CD4-positive, alpha-beta memory T cell (primary cell): Measurements from ENCODE around the gene RAD51D. TPM values are rescaled to one million over a fixed set of nuclear protein-coding genes. Genes with fewer than 3 reads are reported as not detected.
"Not testable (repeated sequence)": the region's sequence is repeated elsewhere in the genome, so short reads cannot be mapped to it uniquely, and the experiment has no call there.

Experiments used
- CTCF ChIA-PET: fragments of 350-600 bp; sonication (Branson Sonifier 250); formaldehyde crosslinking; loops from one replicate; lab custom pipeline; 2021; ENCODE audit warnings: inconsistent platforms; ENCODE audit not compliant: partially characterized antibody; lab: Charles Lee
- POLR2A ChIA-PET: fragments of 350-600 bp; sonication (Branson Sonifier 250); formaldehyde crosslinking; loops from one replicate; lab custom pipeline; 2021; ENCODE audit not compliant: partially characterized antibody; lab: Charles Lee
- DNase-seq, 5 donors: peaks; one replicate each; pipeline versions ENCODE4 v3.0.0 to v3.0.0-alpha.2; 2020 to 2022; ENCODE audit warnings: mixed read lengths in 1 of 5
- H3K27ac ChIP-seq: one replicate; pipeline ENCODE4 v1.7.0; 2013; ENCODE audit warnings: low read depth, low read length
- H3K27me3 ChIP-seq: 2 replicates; pipeline ENCODE4 v1.7.0; 2013; ENCODE audit warnings: mild to moderate bottlenecking, low read length, moderate library complexity; ENCODE audit not compliant: insufficient read depth
- H3K36me3 ChIP-seq: 2 replicates; pipeline ENCODE4 v1.7.0; 2013; ENCODE audit warnings: mild to moderate bottlenecking, low read length, moderate library complexity; ENCODE audit not compliant: insufficient read depth
- H3K4me1 ChIP-seq: 2 replicates; pipeline ENCODE4 v1.7.0; 2013; ENCODE audit warnings: mild to moderate bottlenecking, low read length, moderate library complexity; ENCODE audit not compliant: insufficient read depth
- H3K4me3 ChIP-seq, 2 donors: one replicate each; pipeline ENCODE4 v1.7.0; 2013; ENCODE audit warnings: low read length in 2 of 2, mild to moderate bottlenecking in 1 of 2
- H3K9me3 ChIP-seq, 2 donors: one replicate each; pipeline ENCODE4 v1.7.0; 2013; ENCODE audit warnings: low read length in 2 of 2, control low read depth in 1 of 2; ENCODE audit not compliant: control insufficient read depth in 1 of 2
- H3K27ac Mint-ChIP-seq, 7 donors: one replicate each; pipeline ENCODE4 v1.8.0; 2020 to 2021; ENCODE audit warnings: mixed read lengths in 7 of 7, mild to moderate bottlenecking in 6 of 7, inconsistent platforms in 3 of 7, moderate library complexity in 3 of 7
- H3K27me3 Mint-ChIP-seq, 2 donors: one replicate each; pipeline ENCODE4 v1.8.0; 2020 to 2021; ENCODE audit warnings: mixed read lengths in 2 of 2
- H3K36me3 Mint-ChIP-seq, 2 donors: one replicate each; pipeline ENCODE4 v1.8.0; 2020 to 2021; ENCODE audit warnings: mixed read lengths in 2 of 2, inconsistent platforms in 1 of 2, mild to moderate bottlenecking in 1 of 2
- H3K4me1 Mint-ChIP-seq, 4 donors: one replicate each; pipeline ENCODE4 v1.8.0; 2020 to 2021; ENCODE audit warnings: mixed read lengths in 4 of 4, mild to moderate bottlenecking in 1 of 4
- H3K4me3 Mint-ChIP-seq, 8 donors: one replicate each; pipeline ENCODE4 v1.8.0; 2020 to 2021; ENCODE audit warnings: mixed read lengths in 8 of 8, mild to moderate bottlenecking in 7 of 8, moderate library complexity in 6 of 8, inconsistent platforms in 3 of 8
- H3K9me3 Mint-ChIP-seq, 8 donors: one replicate each; pipeline ENCODE4 v1.8.0; 2020 to 2021; ENCODE audit warnings: mixed read lengths in 8 of 8, mild to moderate bottlenecking in 5 of 8, inconsistent platforms in 3 of 8, moderate library complexity in 1 of 8
- intact Hi-C: fragments of 100-400 bp; cut with micrococcal nuclease; formaldehyde crosslinking; loops from one replicate; pipeline ENCODE4 v1.15.1; 2023
- polyA plus RNA-seq, 2 donors: library from polyadenylated mRNA; unstranded; fragments of 300-500 nt; fragmentation: Illumina TruSeq; gene quantifications; one replicate each; pipeline ENCODE4 v1.2.3, GENCODE V29; 2021
- total RNA-seq, 2 experiments: library from RNA; stranded (reverse); gene quantifications; one replicate each; pipeline ENCODE4 v1.2.3, GENCODE V29; 2021

The RAD51D gene
- total and polyA plus RNA-seq, 4 experiments from 2014 or later, result 6.1 to 29.2 (median 16.7) TPM

- peak overlapping the region; percentile 74 to 87 (median 86) for H3K4me3 Mint-ChIP-seq
- Histone ChIP-seq H3K36me3 (no peaks in the 10 kb centered on the region), H3K27ac (peak overlapping the region; percentile 68), H3K4me3 (peak overlapping the region; percentile 26 to 35), H3K4me1 (peaks cover 91% of the 10 kb centered on the region), H3K27me3 (no peaks in the 10 kb centered on the region), H3K9me3 (no peaks in the 10 kb centered on the region)
- H3K36me3 Mint-ChIP-seq, result peaks cover under 1 to 3% of the 10 kb centered on the region in 2 donors
- H3K27ac Mint-ChIP-seq, result peak overlapping the region; percentile 83 to 96 (median 92)
- ChIA-PET POLR2A (interaction anchor here (1.0 to 12.1 kb wide), 11 partner anchors 8 to 491 kb away, joined by 3 to 179 read pairs (median 5); partner anchors contain the start of gene RFFL), CTCF (interaction anchor here (0.5 to 5.2 kb wide), 8 partner anchors 9 to 758 kb away, joined by 3 to 45 read pairs (median 6); partner anchors contain the start of gene RFFL)
- intact Hi-C loops, result loop anchor here (1.0 to 2.0 kb wide), 3 partner anchors 17 to 43 kb away; partner anchors contain the start of gene RFFL
- H3K9me3 Mint-ChIP-seq, result no peaks in the 10 kb centered on the region
- no peak for DNase-seq
- H3K4me1 Mint-ChIP-seq, result peaks cover 50 to 81% (median 65%) of the 10 kb centered on the region in 4 donors
- no peaks in the 10 kb centered on the region for H3K27me3 Mint-ChIP-seq
Measured at GRCh38 chr17:35046245-35046644, 73.4 kb downstream of the RAD51D start.

DNA sequence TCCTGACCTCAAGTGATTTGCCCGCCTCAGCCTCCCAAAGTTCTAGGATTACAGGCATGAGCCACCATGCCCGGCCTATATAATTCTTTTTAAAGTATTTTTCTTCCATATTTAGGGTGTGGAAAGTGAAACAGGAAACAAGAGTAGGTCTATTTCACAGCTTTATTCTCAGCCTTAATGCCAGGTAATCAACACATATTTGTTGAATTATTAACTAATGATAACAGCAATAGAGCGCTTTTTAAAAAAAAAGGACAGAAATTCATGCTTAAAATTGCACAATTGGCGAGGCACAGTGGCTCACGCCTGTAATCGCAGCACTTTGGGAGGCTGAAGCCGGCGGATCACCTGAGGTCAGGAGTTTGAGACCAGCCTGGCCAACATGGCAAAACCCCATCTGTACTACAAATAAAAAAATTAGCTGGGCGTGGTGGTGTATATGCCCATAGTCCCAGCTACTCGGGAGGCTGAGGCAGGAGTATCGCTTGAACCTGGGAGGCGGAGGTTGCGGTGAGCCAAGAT, 74.1 kb downstream of the RAD51D start:
- Histone ChIP-seq H3K27ac (peak overlapping the region; percentile 68), H3K4me1 (peaks cover 85% of the 10 kb centered on the region)
- ChIA-PET CTCF (interaction anchor here (3.9 to 5.2 kb wide), 2 partner anchors 18 to 23 kb away, joined by 20 to 45 read pairs; partner anchors contain the start of gene RFFL), POLR2A (interaction anchor here (1.3 to 12.1 kb wide), 8 partner anchors 8 to 491 kb away, joined by 4 to 179 read pairs (median 14); partner anchors contain the start of gene RFFL)
- H3K27me3 ChIP-seq, H3K27me3 Mint-ChIP-seq, H3K36me3 Mint-ChIP-seq, DNase-seq, H3K9me3 ChIP-seq, intact Hi-C loops, H3K9me3 Mint-ChIP-seq, H3K36me3 ChIP-seq, H3K4me3 ChIP-seq: not testable (repeated sequence)
- Mint-ChIP-seq H3K4me3 (peak overlapping the region; percentile 74 to 87 (median 86)), H3K27ac (peak overlapping the region; percentile 83 to 96 (median 92)), H3K4me1 (peaks cover 49 to 79% (median 64%) of the 10 kb centered on the region in 4 donors)

DNA sequence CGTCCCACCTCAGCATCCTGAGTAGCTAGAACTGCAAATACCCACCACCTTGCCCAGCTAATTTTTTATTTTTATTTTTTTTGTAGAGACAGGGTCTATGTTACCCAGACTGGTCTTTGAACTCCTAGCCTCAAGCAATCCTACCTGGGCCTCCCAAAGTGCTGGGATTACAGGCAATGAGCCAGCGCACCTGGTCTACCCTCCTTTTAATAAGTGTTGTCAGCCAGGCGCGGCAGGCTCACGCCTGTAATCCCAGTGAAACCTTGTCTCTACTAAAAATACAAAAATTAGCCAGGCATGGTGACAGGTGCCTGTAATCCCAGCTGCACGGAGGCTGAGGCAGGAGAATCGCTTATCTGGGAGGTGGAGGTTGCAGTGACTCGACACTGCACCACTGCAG, 75.5 kb downstream of the RAD51D start:
- ChIA-PET CTCF (interaction anchor here (0.7 to 5.2 kb wide), 4 partner anchors 20 to 46 kb away, joined by 4 to 45 read pairs (median 12); partner anchors contain the start of gene RFFL), POLR2A (interaction anchor here (0.6 to 12.1 kb wide), 4 partner anchors 18 to 82 kb away, joined by 3 to 179 read pairs (median 56); partner anchors contain the start of gene RFFL)
- Histone ChIP-seq H3K27ac (peak overlapping the region; percentile 68), H3K36me3 (no peaks in the 10 kb centered on the region), H3K4me3 (no peak overlapping the region), H3K4me1 (peaks cover 71% of the 10 kb centered on the region), H3K9me3 (no peaks in the 10 kb centered on the region), H3K27me3 (no peaks in the 10 kb centered on the region)
- Mint-ChIP-seq H3K9me3 (no peaks in the 10 kb centered on the region), H3K27me3 (no peaks in the 10 kb centered on the region), H3K4me3 (peak overlapping the region in 6 of 8 donors; percentile 17 to 75 (median 61)), H3K4me1 (peaks cover 47 to 78% (median 60%) of the 10 kb centered on the region in 4 donors), H3K27ac (peak overlapping the region; percentile 83 to 96 (median 93)), H3K36me3 (peaks cover 3 to 13% of the 10 kb centered on the region in 2 donors)
- intact Hi-C loops, result no loop called here
- no peak for DNase-seq

Other genes starting within 250 kb of the RAD51D start
- 1 to 10 TPM; 2.0 to 2.1 TPM for gene CCT6B, start 158.4 kb downstream of the RAD51D start, total RNA-seq
- 1 to 10 TPM in 1 of 2 donors, under 1 TPM in 1; 0.61 to 1.6 TPM for gene CCT6B, start 158.4 kb downstream of the RAD51D start, polyA plus RNA-seq
- gene ZNF830, start 158.3 kb downstream of the RAD51D start, total RNA-seq, result 10 to 100 TPM; 41.0 to 44.0 TPM
- gene ZNF830, start 158.3 kb downstream of the RAD51D start, polyA plus RNA-seq, result 10 to 100 TPM; 16.7 to 24.3 TPM
- 10 to 100 TPM; 41.9 to 50.8 TPM for gene LIG3, start 139.3 kb downstream of the RAD51D start, total RNA-seq
- 10 to 100 TPM in 1 of 2 donors, 1 to 10 TPM in 1; 7.7 to 16.3 TPM for gene LIG3, start 139.3 kb downstream of the RAD51D start, polyA plus RNA-seq
- 10 to 100 TPM; 72.1 to 82.3 TPM for gene RFFL, start 56.2 kb downstream of the RAD51D start, total RNA-seq
- gene RFFL, start 56.2 kb downstream of the RAD51D start, polyA plus RNA-seq, result 10 to 100 TPM; 48.3 to 51.0 TPM
- gene FNDC8, start 1.8 kb upstream of the RAD51D start, total RNA-seq, result not detected
- gene FNDC8, start 1.8 kb upstream of the RAD51D start, polyA plus RNA-seq, result not detected
- gene NLE1, start 22.4 kb upstream of the RAD51D start, total RNA-seq, result 10 to 100 TPM; 20.1 to 20.5 TPM
- gene NLE1, start 22.4 kb upstream of the RAD51D start, polyA plus RNA-seq, result 1 to 10 TPM; 4.4 to 4.8 TPM
- under 1 TPM; 0.69 to 0.73 TPM for gene UNC45B, start 28.0 kb upstream of the RAD51D start, total RNA-seq
- under 1 TPM; 0.13 to 0.58 TPM for gene UNC45B, start 28.0 kb upstream of the RAD51D start, polyA plus RNA-seq
- not detected for gene SLC35G3, start 74.5 kb upstream of the RAD51D start, total RNA-seq
- under 1 TPM in 1 of 2 donors, not detected in 1; 0.09 TPM for gene SLC35G3, start 74.5 kb upstream of the RAD51D start, polyA plus RNA-seq
- 100 to 1,000 TPM; 182 to 188 TPM for gene SLFN5, start 123.2 kb upstream of the RAD51D start, total RNA-seq
- gene SLFN5, start 123.2 kb upstream of the RAD51D start, polyA plus RNA-seq, result 100 to 1,000 TPM in 1 of 2 donors, 10 to 100 TPM in 1; 73.4 to 152 TPM